HG03280 (cell line): ENCODE measurements around the gene CHST2.
A peak's percentile ranks its signal among the peaks of the same experiment; 100 is the strongest.

Source experiments
- ATAC-seq: cut with Tn5 transposase; IDR thresholded peaks from one replicate; pipeline ENCODE4 v1.9.1; 2021; ENCODE audit warnings: mild to moderate bottlenecking, moderate library complexity; ENCODE audit not compliant: unreplicated experiment

The CHST2 gene

GRCh38 chr3:143165211-143165610, 45.6 kb downstream of the CHST2 start:
- ATAC-seq: peak; percentile 47

GRCh38 chr3:143165612-143166285, 46.2 kb downstream of the CHST2 start:
- ATAC-seq: peak; percentile 63

- ATAC-seq: no peak
Measured at GRCh38 chr3:143166376-143166775, 46.8 kb downstream of the CHST2 start.

GRCh38 chr3:143167969-143168854, 48.6 kb downstream of the CHST2 start:
- no peak for ATAC-seq

GRCh38 chr3:143168855-143169192, 49.3 kb downstream of the CHST2 start:
- ATAC-seq: no peak

- no peak for ATAC-seq
Measured at GRCh38 chr3:143170074-143170473, 50.5 kb downstream of the CHST2 start.

- ATAC-seq: peak; percentile 14
Measured at GRCh38 chr3:143170676-143171075, 51.1 kb downstream of the CHST2 start.

GRCh38 chr3:143171141-143171980, 51.8 kb downstream of the CHST2 start:
- peak; percentile 65 for ATAC-seq

GRCh38 chr3:143172062-143172794, 52.7 kb downstream of the CHST2 start:
- ATAC-seq: no peak

- no peak for ATAC-seq
Measured at GRCh38 chr3:143172795-143173145, 53.2 kb downstream of the CHST2 start.

- no peak for ATAC-seq
Measured at GRCh38 chr3:143173242-143173641, 53.7 kb downstream of the CHST2 start.
